Measurements from ENCODE around the gene MAP2K6. TPM values are rescaled to one million over a fixed set of nuclear protein-coding genes. Genes with fewer than 3 reads are reported as not detected.

MAP2K6 gene
- total RNA-seq, 1 experiment from 2014 or later: 106 TPM

Other genes with a start within 250 kb of the MAP2K6 start
- 0.87 and 2.2 TPM in 2 replicates for gene ABCA10, start 185.9 kb upstream of the MAP2K6 start, total RNA-seq (2014; rRNA removed; shearing (Covaris generic); ENCODE audit: low replicate concordance)
- gene ABCA5, start 87.6 kb upstream of the MAP2K6 start, total RNA-seq (2014; rRNA removed; shearing (Covaris generic); ENCODE audit: low replicate concordance): 9.8 and 19.4 TPM in 2 replicates